Uterus (tissue), 2 donors: Measurements from ENCODE around the gene FGFRL1.

Experiments
- CTCF ChIP-seq, 4 experiments: fragments of 200-600 bp in 2 of 4; fragments of 450-650 bp in 2 of 4; sonication (generic) in 2 of 4; IDR thresholded peaks; one replicate each; pipeline ENCODE4 v1.5.1; 2016 to 2019; ENCODE audit warnings: antibody characterized with exemption in 4 of 4, mild to moderate bottlenecking in 2 of 4, moderate library complexity in 1 of 4
- POLR2A ChIP-seq, 2 donors: fragments of 450-650 bp; IDR thresholded peaks; one replicate each; pipeline ENCODE4 v1.6.1; 2016; ENCODE audit warnings: antibody characterized with exemption in 2 of 2, mild to moderate bottlenecking in 1 of 2, moderate library complexity in 1 of 2

GRCh38 chr4:1027915-1028238, 16.5 kb downstream of the FGFRL1 start:
- TF ChIP-seq CTCF (IDR thresholded peaks at IDR 0.05), result no peak
- no peak for TF ChIP-seq POLR2A (IDR thresholded peaks at IDR 0.05)
